ENCODE data around the gene RPS6KA5. TPM values are rescaled to one million over a fixed set of nuclear protein-coding genes. Genes with fewer than 3 reads are reported as not detected.
"Not testable (repeated sequence)": the region's sequence is repeated elsewhere in the genome, so short reads cannot be mapped to it uniquely, and the experiment has no call there.

RPS6KA5 gene
- polyA plus RNA-seq, 6 donors from 2014 or later, result 21.2 to 33.3 (median 27.8) TPM

DNA sequence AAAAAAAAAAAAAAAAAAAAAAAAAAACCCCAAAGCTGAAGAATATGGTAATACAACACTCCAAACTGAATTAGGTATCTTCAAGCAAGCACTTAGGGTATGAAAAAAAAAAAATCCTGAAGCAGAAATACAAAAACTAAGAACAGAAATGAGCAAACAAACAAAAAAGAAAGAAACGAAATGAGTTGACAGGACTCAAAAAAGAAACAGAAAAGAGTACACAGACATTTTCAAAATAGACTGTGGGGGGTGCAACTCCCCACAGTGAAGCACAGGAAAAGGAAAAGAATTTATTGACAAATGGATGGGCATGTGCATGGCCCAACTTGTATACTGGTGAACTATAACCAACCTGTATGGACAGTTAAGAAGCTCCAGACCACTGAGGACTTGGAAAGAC, 24.6 kb downstream of the RPS6KA5 start:
- peak overlapping the region in 3 of 8 donors; percentile 8 to 31 (median 18) for H3K4me3 Mint-ChIP-seq
- DNase-seq, result no peak

DNA sequence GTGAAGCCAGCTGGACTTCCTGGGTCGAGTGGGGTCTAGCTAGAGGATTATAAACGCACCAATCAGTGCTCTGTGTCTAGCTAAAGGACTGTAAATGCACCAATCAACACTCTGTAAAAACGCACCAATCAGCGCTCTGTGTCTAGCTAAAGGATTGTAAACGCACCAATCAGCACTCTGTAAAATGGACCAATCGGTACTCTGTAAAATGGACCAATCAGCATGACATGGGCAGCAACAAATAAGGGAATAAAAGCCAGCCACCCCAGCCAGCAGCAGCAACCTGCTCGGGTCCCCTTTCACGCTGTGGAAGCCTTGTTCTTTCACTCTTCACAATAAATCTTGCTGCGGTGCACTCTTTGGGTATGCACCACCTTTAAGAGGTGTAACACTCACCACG, 26.1 kb downstream of the RPS6KA5 start:
- H3K36me3 Mint-ChIP-seq; H3K9me3 Mint-ChIP-seq; DNase-seq; ATAC-seq (ENCODE audit: low read depth in 2 of 2); H3K27me3 Mint-ChIP-seq: not testable (repeated sequence)
- Mint-ChIP-seq H3K4me3 (peak overlapping the region in 1 of 8 donors; percentile 42), H3K27ac (peak overlapping the region in 2 of 6 donors; percentile 40 to 70), H3K4me1 (peaks cover 60 to 71% (median 61%) of the 10 kb centered on the region in 3 donors)

More for the DNA sequence above, 24.6 kb downstream of the RPS6KA5 start:
- H3K27ac Mint-ChIP-seq, result peak overlapping the region in 4 of 6 donors; percentile 23 to 69 (median 41)
- no peaks in the 10 kb centered on the region for H3K27me3 Mint-ChIP-seq
- ATAC-seq (ENCODE audit: low read depth in 2 of 2), result no peak
- peaks cover 53 to 68% (median 56%) of the 10 kb centered on the region in 3 donors for H3K4me1 Mint-ChIP-seq
- H3K36me3 Mint-ChIP-seq, result peaks cover 0 to 8% of the 10 kb centered on the region in 2 donors
- no peaks in the 10 kb centered on the region for H3K9me3 Mint-ChIP-seq

DNA sequence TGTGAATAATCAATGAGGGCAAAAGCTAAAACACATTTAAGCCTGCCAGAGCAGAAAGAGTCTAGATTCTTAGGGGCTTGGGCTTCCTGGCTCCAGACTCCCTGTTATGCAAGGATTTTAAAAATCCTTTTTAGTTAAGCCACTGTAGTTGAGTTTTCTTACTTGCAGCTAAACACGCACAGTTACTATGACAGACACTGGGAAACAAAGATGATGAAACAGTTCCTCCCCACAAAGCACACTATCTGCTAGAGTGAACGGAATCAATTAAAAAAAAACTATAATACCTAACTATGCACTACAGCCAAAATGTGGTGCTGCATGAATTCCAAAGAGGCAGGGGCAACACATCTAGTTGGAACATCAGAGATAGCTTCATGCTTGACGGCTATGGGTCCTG, 28.2 kb downstream of the RPS6KA5 start:
- DNase-seq (no peak), ATAC-seq (ENCODE audit: low read depth in 2 of 2) (no peak)
- H3K27me3 Mint-ChIP-seq, result no peaks in the 10 kb centered on the region
- peaks cover 55 to 57% (median 57%) of the 10 kb centered on the region in 3 donors for H3K4me1 Mint-ChIP-seq
- peaks cover 0 to 8% of the 10 kb centered on the region in 2 donors for H3K36me3 Mint-ChIP-seq
- H3K27ac Mint-ChIP-seq, result no peak overlapping the region
- H3K9me3 Mint-ChIP-seq, result no peaks in the 10 kb centered on the region
- no peak overlapping the region for H3K4me3 Mint-ChIP-seq

DNA sequence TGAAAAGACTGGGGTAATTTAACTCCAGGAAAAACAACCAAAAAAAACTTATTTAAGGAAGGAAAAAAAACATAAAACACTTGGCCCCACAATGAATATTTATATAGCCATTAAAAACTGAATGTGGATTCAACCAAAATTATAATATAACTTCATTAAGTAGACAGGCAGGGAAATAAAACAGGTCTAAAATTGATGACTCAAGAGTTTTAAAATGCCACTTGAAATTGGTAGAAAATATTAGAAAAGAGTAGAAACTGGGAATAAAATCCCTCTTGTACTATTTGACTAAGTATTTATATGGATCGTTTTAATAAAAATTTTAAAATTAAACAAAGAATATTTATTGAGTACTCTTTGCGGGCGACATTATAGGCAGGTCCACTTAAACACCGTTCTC, 28.8 kb downstream of the RPS6KA5 start:
- no peak for ATAC-seq (ENCODE audit: low read depth in 2 of 2)
- H3K4me1 Mint-ChIP-seq, result peaks cover 55 to 57% (median 57%) of the 10 kb centered on the region in 3 donors
- H3K4me3 Mint-ChIP-seq, result no peak overlapping the region
- H3K27me3 Mint-ChIP-seq, result no peaks in the 10 kb centered on the region
- peaks cover 0 to 8% of the 10 kb centered on the region in 2 donors for H3K36me3 Mint-ChIP-seq
- no peaks in the 10 kb centered on the region for H3K9me3 Mint-ChIP-seq
- no peak for DNase-seq
- peak overlapping the region in 1 of 6 donors; percentile 45 for H3K27ac Mint-ChIP-seq

DNA sequence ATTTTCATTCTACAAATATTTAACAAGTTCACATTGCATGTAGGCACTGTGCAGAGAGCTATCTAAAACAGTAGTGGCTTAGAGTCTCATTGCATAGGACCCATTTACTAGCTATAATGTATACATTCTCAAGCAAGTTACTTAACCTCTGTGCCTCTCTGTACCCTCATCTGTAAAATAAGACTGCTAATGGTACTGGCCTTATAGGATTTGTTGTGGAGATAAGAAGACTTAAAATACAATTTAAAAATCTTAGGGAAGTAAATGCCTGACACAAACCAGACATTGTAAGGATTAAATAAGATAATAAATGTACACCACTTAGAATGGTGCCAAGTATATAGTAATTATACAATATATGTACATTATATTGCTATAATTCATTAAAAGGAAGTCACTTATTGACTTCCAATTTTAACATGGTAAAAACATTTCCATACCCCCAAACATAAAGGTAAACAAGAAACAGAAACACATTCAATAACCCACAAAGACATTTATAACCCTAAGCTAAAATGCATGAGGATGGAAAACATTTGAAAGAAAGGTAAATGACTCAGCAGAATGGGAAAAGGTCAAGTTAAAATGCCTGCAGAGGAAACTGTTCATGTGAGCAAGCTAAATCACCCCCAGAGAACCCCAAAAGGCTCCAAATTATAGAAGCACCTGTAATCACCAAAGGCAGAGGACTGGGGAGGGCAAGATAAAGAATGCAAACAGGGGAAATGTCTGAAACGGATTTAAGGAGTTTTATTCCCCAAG, 30.8 kb downstream of the RPS6KA5 start:
- peaks cover 45 to 50% (median 49%) of the 10 kb centered on the region in 3 donors for H3K4me1 Mint-ChIP-seq
- H3K36me3 Mint-ChIP-seq, result peaks cover 0 to 8% of the 10 kb centered on the region in 2 donors

DNA sequence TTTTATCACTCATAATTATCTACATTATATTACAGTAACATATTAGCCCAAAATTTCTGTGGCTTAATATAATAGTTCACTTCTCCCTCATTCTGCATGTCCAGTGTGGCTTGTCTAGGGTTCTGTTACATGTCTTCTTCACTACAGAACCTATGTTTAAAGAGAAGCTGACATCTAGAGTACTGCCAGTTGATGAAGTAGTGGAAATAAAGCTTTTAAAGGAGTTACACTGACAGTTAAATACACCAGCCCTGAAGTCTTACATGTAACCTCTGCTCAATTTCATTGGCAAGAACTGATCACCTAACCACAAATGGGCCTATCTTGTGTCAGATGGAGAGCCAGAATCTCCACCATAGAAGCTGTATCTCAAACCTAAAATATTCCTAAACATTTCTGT, 32.9 kb downstream of the RPS6KA5 start:
- Mint-ChIP-seq H3K4me1 (peaks cover 50 to 65% (median 55%) of the 10 kb centered on the region in 3 donors), H3K36me3 (peaks cover 0 to 7% of the 10 kb centered on the region in 2 donors), H3K9me3 (no peaks in the 10 kb centered on the region), H3K27me3 (no peaks in the 10 kb centered on the region), H3K27ac (no peak overlapping the region), H3K4me3 (no peak overlapping the region)
- DNase-seq (no peak), ATAC-seq (ENCODE audit: low read depth in 2 of 2) (no peak)

More for the DNA sequence above, 30.8 kb downstream of the RPS6KA5 start:
- H3K4me3 Mint-ChIP-seq, result peak overlapping the region in 1 of 8 donors; percentile 30
- no peak overlapping the region for H3K27ac Mint-ChIP-seq
- ATAC-seq (ENCODE audit: low read depth in 2 of 2), result no peak
- DNase-seq, result no peak
- H3K9me3 Mint-ChIP-seq, result no peaks in the 10 kb centered on the region
- H3K27me3 Mint-ChIP-seq, result no peaks in the 10 kb centered on the region

DNA sequence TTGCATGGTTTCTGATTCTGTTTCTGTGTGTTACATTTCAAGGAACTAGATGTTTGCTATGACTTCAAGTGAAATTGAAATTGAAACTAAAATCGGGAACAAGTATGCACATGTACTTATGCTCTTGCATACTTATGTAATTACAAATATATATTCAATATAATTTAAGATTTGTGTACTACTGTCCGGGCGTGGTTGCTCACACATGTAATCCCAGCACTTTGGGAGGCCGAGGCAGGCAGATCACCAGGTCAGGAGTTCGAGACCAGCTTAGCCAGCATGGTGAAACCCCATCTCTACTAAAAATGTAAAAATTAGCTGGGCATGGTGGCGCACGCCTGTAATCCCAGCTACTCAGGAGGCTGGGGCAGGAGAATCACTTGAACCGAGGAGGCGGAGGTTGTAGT, 37.8 kb downstream of the RPS6KA5 start:
- Mint-ChIP-seq H3K27ac (peak overlapping the region; percentile 86 to 96 (median 92)), H3K4me1 (peaks cover 54 to 76% (median 69%) of the 10 kb centered on the region in 3 donors)
- ATAC-seq (ENCODE audit: low read depth in 2 of 2), result peak; percentile 93 to 98

DNA sequence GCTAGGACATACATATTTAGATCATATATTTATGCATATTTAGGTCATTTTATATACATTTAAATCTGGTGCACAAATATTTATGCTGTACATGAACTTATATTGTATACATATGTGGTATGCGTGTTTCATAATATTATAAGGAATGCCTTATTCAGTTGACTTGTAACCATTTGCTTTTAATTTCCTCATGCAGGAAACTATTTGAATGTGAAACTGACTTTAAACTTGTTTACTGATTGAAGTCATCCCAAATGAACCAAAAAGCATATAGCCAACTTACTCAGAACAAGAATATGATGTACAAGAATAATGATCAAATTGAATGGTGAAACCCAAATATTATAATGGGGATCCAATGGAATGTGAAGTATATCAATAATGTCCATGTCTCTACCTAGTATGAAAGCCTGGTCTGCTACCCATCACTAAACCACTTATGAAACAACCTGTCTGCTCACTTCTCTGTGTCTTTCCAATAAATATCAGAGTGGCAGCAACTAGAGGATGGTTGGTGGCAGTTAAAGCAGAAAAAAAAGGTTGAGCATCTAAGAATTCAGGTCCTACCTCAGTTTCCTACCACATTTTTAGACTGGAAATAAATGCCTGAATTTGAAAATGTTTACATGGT, 38.3 kb downstream of the RPS6KA5 start:
- peak; percentile 54 to 56 for ATAC-seq (ENCODE audit: low read depth in 2 of 2)
- peaks cover 52 to 79% (median 64%) of the 10 kb centered on the region in 3 donors for H3K4me1 Mint-ChIP-seq

More for the DNA sequence above, 37.8 kb downstream of the RPS6KA5 start:
- H3K27me3 Mint-ChIP-seq, H3K9me3 Mint-ChIP-seq, H3K36me3 Mint-ChIP-seq: not testable (repeated sequence)
- peak; percentile 62 for DNase-seq
- H3K4me3 Mint-ChIP-seq, result peak overlapping the region; percentile 70 to 88 (median 83)

DNA sequence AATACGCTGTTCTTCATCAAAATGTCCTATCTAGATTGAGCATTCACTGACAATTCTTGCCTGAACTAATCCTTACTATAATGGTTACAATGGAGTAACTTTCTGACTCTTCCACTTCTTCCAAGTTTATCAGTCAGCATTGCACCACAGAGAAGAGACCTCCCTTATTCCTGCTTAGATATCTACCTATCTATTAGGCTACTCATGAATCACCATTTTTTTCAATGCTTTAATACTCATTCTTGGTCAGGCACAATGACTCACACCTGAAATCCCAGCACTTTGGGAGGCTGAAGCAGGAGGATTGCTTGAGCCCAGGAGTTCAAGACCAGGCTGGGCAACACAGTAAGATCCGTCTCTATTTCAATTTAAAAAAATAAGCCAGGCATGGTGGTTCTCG, 39.3 kb downstream of the RPS6KA5 start:
- H3K9me3 Mint-ChIP-seq, result no peaks in the 10 kb centered on the region
- H3K27ac Mint-ChIP-seq, result peak overlapping the region in 5 of 6 donors; percentile 41 to 92 (median 89)
- no peak for ATAC-seq (ENCODE audit: low read depth in 2 of 2)
- H3K36me3 Mint-ChIP-seq, result peaks cover 0 to 7% of the 10 kb centered on the region in 2 donors
- H3K27me3 Mint-ChIP-seq, result no peaks in the 10 kb centered on the region
- DNase-seq, result no peak
- peaks cover 43 to 69% (median 54%) of the 10 kb centered on the region in 3 donors for H3K4me1 Mint-ChIP-seq
- H3K4me3 Mint-ChIP-seq, result peak overlapping the region in 4 of 8 donors; percentile 26 to 47 (median 40)

More for the DNA sequence above, 38.3 kb downstream of the RPS6KA5 start:
- peaks cover 0 to 7% of the 10 kb centered on the region in 2 donors for H3K36me3 Mint-ChIP-seq
- H3K4me3 Mint-ChIP-seq, result peak overlapping the region; percentile 70 to 88 (median 83)
- no peaks in the 10 kb centered on the region for H3K27me3 Mint-ChIP-seq
- peak overlapping the region; percentile 86 to 96 (median 92) for H3K27ac Mint-ChIP-seq
- no peak for DNase-seq
- no peaks in the 10 kb centered on the region for H3K9me3 Mint-ChIP-seq

DNA sequence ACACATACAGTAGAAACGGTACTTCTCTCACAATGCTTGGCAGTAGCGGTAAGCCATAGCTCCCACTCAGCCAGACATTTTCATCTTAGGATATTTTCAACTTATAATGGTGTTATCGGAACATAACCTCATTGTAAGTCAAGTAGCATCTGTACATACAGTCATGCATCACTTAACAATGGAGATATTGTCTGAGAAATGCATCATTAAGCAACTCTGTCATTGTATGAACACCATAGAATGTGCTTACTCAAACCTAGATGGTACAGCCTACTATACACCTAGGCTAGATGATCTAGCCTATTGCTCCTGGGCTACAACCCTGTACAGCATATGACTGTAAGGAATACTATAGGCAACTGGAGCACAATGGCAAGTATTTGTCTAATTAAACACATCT, 40.8 kb downstream of the RPS6KA5 start:
- Mint-ChIP-seq H3K4me3 (no peak overlapping the region), H3K27me3 (no peaks in the 10 kb centered on the region), H3K27ac (no peak overlapping the region), H3K4me1 (peaks cover 46 to 66% (median 53%) of the 10 kb centered on the region in 3 donors), H3K36me3 (peaks cover 0 to 7% of the 10 kb centered on the region in 2 donors), H3K9me3 (no peaks in the 10 kb centered on the region)
- no peak for DNase-seq
- no peak for ATAC-seq (ENCODE audit: low read depth in 2 of 2)

DNA sequence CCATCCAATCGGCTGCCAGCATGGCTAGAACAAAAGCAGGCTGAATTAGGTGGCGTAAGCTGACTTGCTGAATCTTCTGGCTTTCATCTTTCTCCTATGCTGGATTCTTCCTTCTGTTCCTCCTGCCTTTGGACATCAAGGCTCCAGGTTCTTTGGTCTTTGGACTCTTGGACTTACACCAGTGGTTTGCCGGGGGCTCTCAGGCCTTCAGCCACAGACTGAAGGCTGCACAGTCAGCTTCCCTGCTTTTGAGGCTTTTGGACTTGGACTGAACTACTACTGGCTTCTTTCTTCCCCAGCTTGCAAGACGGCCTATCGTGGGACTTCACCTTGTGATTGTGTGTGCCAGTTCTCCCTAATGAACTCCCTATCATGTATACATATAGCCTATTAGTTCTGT, 42.0 kb downstream of the RPS6KA5 start:
- ATAC-seq (ENCODE audit: low read depth in 2 of 2), result no peak
- peaks cover 0 to 7% of the 10 kb centered on the region in 2 donors for H3K36me3 Mint-ChIP-seq
- no peaks in the 10 kb centered on the region for H3K9me3 Mint-ChIP-seq
- no peak overlapping the region for H3K4me3 Mint-ChIP-seq
- no peaks in the 10 kb centered on the region for H3K27me3 Mint-ChIP-seq
- peaks cover 39 to 55% (median 47%) of the 10 kb centered on the region in 3 donors for H3K4me1 Mint-ChIP-seq
- no peak overlapping the region for H3K27ac Mint-ChIP-seq
- no peak for DNase-seq

DNA sequence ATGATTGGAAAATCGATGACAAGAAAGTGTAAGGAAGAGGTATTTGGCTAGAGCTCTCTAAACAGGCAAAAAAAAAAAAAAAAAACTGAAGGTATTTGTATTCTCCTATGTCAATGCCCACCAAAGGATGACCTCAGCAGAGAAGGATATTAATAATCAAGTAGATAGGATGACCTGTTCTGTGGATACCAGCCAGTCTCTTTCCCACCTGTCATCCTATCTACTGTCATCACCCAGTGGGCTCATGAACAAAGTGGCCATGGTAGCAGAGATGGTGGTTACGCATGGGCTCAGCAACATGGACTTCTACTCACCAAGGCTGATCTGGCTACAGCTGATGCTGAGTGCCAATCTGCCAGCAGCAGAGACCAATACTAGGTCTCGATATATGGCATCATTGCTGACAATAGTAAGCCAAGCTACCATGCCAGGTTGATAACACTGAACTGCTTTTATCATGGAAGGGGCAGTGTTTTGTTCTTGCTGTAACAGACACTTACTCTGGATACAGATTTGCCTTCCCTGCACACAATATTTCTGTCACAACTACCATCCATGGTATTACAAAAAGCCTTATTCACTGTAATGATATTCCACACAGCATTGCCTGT, 43.5 kb downstream of the RPS6KA5 start:
- no peak overlapping the region for H3K27ac Mint-ChIP-seq
- no peaks in the 10 kb centered on the region for H3K9me3 Mint-ChIP-seq

DNA sequence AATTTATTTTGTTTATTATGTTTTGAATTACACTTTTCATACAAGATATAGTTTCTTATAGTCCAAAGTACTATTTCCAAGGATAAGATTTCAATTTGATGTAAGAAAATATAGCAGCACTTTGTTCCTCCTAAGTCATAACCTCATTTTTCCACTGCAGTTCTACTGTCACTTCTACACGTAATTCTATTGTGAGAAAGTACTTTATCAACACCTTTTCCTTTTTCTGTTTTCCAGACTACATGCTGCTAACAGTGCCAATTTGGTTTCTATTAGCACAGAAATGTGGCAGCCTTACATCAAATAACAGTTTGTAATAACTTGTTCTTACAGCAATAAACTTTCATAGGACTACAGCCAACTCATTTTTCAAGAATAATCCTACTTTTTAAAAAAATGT, 45.0 kb downstream of the RPS6KA5 start:
- Mint-ChIP-seq H3K27ac (peak overlapping the region in 1 of 6 donors; percentile 69), H3K4me1 (peaks cover 32 to 43% (median 38%) of the 10 kb centered on the region in 3 donors), H3K27me3 (no peaks in the 10 kb centered on the region), H3K4me3 (no peak overlapping the region), H3K36me3 (peaks cover 0 to 7% of the 10 kb centered on the region in 2 donors), H3K9me3 (peaks cover 0 to 6% (median 0%) of the 10 kb centered on the region in 7 donors)
- ATAC-seq (ENCODE audit: low read depth in 2 of 2), result no peak
- DNase-seq, result no peak

More for the DNA sequence above, 43.5 kb downstream of the RPS6KA5 start:
- Mint-ChIP-seq H3K27me3 (no peaks in the 10 kb centered on the region), H3K4me1 (peaks cover 33 to 40% (median 40%) of the 10 kb centered on the region in 3 donors), H3K4me3 (peak overlapping the region in 1 of 8 donors; percentile 42), H3K36me3 (peaks cover 0 to 7% of the 10 kb centered on the region in 2 donors)
- ATAC-seq (ENCODE audit: low read depth in 2 of 2) (no peak), DNase-seq (no peak)

All from naive B cell (primary cell).